ENCODE results near the gene PBX3.

The PBX3 gene

DNA sequence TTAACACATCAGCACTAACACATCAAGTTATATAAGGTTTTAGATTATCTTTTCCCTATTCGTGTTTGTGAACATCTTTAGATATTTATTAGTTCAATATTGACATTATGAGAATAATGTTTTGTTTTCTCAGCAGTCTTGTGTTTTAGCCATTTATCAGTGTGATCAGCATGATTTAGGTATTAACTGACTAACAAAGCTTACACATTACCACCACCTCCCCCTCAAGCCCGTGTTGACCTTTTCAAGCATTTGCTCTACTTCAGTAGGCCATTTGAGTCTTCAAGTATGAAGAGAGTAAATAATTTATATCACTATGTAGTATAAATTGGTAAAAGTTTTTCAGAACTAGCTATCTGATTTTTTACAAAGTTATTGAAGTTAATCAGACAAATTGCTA lies 6.9 kb downstream of the PBX3 start:
- no peak for DNase-seq (ENCODE audit: low read depth)
- no peak overlapping the region for H3K4me3 ChIP-seq (ENCODE audit: low read depth, low read length)
- TF ChIP-seq, protein P1, sequence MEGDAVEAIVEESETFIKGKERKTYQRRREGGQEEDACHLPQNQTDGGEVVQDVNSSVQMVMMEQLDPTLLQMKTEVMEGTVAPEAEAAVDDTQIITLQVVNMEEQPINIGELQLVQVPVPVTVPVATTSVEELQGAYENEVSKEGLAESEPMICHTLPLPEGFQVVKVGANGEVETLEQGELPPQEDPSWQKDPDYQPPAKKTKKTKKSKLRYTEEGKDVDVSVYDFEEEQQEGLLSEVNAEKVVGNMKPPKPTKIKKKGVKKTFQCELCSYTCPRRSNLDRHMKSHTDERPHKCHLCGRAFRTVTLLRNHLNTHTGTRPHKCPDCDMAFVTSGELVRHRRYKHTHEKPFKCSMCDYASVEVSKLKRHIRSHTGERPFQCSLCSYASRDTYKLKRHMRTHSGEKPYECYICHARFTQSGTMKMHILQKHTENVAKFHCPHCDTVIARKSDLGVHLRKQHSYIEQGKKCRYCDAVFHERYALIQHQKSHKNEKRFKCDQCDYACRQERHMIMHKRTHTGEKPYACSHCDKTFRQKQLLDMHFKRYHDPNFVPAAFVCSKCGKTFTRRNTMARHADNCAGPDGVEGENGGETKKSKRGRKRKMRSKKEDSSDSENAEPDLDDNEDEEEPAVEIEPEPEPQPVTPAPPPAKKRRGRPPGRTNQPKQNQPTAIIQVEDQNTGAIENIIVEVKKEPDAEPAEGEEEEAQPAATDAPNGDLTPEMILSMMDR (IDR thresholded peaks at IDR 0.05; ENCODE audit: low read depth, low read length, missing control alignments), result no peak

DNA sequence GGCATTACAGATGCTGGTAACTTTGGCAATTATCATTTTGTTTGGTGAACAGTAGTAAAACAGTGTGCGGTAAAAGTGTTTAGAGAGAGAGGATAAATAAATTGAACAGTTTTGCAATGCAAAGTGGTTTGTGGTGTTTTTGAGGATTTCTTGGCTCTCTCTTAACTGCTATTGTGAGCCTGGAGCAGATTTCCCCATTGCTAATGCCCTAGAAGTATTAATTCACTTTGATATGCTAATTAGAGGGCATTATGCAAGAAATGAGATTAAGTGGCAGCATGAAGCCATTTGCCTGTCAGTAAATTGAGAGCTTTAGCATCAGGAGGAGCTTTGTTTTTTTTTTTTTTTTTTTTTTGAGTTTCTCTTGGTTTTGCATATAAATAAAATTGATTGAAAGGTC lies 8.2 kb downstream of the PBX3 start:
- no peak for DNase-seq (ENCODE audit: low read depth)
- no peak overlapping the region for H3K4me3 ChIP-seq (ENCODE audit: low read depth, low read length)
- TF ChIP-seq, protein P1 (IDR thresholded peaks at IDR 0.05; ENCODE audit: low read depth, low read length, missing control alignments), result no peak

DNA sequence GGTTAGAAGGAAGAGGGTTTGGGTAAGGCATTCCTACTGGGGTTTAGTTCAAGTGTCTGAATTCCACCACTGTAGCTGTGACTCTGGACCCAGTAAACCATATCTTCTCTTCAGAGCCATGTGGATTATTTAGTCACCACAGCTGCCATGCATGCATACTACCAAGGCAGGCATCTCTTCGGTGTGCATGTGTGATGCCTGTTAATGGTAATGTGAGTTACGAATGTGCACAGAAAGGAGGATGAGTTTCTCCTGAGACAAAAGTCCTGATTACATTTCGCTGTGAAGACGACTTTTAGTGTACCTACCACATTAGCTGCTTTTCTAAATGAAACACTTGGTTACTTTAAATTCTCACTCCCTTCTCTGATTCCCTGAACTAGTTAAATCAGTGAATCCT lies 9.3 kb downstream of the PBX3 start:
- TF ChIP-seq, protein P1 (IDR thresholded peaks at IDR 0.05; ENCODE audit: low read depth, low read length, missing control alignments), result no peak

DNA sequence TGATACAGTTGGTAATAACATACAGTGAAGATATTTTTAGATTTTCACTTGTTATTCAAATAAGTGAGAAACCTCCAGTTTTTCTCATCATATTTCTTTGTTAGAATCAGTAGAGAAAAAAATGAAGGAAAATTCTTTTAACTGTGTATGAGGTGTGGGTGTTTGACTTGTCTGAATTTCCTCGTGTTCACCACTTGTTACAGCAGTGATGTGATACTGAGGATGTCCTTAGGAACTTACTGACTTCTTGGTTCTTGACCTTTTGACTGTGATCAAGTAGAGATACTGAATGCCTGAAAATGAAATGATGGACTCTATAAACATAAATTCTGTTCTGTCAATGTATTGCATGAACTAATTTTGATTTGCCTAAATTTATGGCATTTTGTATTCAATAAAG lies 10.7 kb downstream of the PBX3 start:
- no peak overlapping the region for H3K4me3 ChIP-seq (ENCODE audit: low read depth, low read length)
- no peak for DNase-seq (ENCODE audit: low read depth)
- TF ChIP-seq, protein P1 (IDR thresholded peaks at IDR 0.05; ENCODE audit: low read depth, low read length, missing control alignments), result no peak

More for the DNA sequence above, 9.3 kb downstream of the PBX3 start:
- no peak overlapping the region for H3K4me3 ChIP-seq (ENCODE audit: low read depth, low read length)
- DNase-seq (ENCODE audit: low read depth), result no peak

DNA sequence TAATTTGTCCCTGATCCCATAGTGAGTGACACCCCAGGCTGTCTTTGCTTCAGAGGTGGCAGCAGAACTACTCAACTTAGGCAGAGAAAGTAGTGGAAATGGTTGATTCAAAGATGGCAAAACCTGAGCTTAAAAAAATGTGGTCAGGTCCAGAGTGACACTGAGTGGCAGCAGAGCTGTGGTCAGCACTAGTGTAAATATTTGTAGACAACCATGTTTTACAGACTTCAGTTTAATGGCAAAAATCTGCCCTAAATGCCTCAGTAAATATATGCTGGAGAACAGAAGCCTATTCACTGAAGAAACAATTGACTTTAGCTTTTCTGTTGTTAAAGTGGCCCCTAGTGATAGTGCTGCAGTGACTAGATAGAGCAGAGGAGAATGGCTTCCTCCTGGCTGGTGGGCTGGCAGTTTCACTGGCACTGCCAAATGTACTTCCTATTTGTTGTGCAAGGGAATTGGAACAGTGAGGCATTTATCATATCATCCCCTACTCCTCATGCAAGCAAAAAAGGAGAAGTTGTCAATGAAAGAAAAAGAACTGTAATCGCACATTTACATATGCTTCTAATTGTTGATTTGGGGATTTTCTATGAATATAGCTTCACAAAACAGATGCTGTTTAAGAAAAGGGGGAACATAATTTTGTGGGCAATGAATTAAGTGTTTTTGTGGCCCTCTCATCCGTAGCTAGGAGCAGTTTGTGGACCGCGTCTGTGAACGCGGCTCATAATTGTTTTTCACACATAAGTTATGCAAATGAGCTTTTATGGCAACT lies 12.0 kb downstream of the PBX3 start:
- DNase-seq (ENCODE audit: low read depth), result no peak
- peak overlapping the region; percentile 17; the same call in 1 of the 2 replicates for H3K4me3 ChIP-seq (ENCODE audit: low read depth, low read length)
- TF ChIP-seq, protein P1 (IDR thresholded peaks at IDR 0.05; ENCODE audit: low read depth, low read length, missing control alignments), result no peak

DNA sequence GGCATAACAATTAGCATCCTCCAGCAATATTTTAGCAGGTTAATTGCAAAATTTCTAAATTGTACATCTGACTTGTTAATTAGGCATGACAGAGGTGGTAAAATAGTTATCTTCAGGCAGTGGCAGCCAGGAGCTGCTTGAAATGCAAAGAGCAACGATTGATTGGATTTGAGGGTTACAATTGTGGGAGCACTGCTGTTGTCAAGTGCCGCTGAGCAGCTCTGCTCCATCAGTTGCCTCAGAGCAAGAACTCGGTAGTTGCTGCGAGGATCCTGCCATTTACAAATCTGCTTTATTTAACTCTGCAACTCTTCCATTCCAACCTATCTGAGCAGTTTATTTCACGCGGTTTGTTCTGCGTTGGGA lies 12.6 kb downstream of the PBX3 start:
- H3K4me3 ChIP-seq (ENCODE audit: low read depth, low read length), result peak overlapping the region; percentile 17
- TF ChIP-seq, protein P1 (IDR thresholded peaks at IDR 0.05; ENCODE audit: low read depth, low read length, missing control alignments), result no peak
- no peak for DNase-seq (ENCODE audit: low read depth)

DNA sequence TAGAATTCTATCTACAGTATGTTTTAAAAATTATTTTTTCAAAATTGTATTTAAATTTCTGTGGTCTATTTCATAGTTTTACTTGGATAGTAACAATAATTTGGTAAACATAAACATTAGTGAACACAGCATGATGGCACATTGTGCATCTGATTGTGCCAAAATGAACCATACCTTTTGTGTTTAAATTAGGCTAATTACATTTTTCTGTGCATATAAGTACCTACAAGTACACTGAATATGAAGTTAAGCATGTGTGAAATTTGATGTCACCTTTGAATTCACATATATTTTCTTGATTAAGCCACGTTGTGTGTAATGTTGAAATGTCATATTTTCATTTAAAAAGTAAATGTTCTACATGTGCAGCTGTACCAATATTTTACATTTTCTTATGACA lies 13.4 kb downstream of the PBX3 start:
- H3K4me3 ChIP-seq (ENCODE audit: low read depth, low read length), result no peak overlapping the region
- TF ChIP-seq, protein P1 (IDR thresholded peaks at IDR 0.05; ENCODE audit: low read depth, low read length, missing control alignments), result no peak
- no peak for DNase-seq (ENCODE audit: low read depth)

Measured in GM12864 (cell line).